HG02642 (cell line): ENCODE data around the gene FBXW8.

Source experiments
- ATAC-seq: cut with Tn5 transposase; IDR thresholded peaks from one replicate; pipeline ENCODE4 v1.9.1; 2021; ENCODE audit warnings: mild to moderate bottlenecking; ENCODE audit not compliant: unreplicated experiment, poor library complexity

The FBXW8 gene

DNA sequence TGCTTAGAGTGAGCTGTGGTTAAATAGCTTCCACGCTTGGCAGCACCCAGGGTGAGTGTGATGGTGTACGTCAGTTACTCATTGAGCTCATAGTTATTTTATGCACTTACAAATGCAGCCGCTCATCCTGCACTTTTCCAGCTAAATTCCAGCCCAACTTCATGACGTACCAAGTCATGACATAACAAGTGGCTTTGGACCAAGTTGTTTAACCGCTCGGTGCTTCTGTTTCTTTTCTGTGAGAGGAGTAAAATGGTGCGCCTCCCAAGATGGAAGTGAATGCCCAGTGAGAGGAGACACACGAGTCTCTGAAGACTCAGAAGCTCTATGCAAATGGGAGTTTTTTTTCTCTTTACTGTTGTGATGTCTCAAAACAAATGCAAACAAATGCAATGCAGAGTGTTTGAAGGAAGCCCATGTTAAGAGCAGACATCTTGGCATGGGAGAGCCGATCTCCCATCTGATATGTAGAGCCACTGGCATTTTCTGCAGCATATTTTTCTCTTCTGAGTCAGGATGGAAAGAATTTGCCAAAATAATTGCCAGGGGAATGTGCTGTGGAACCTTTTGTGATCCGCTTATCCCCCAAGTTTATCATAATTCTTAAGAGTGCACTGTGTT lies 72.2 kb downstream of the FBXW8 start:
- no peak for ATAC-seq

DNA sequence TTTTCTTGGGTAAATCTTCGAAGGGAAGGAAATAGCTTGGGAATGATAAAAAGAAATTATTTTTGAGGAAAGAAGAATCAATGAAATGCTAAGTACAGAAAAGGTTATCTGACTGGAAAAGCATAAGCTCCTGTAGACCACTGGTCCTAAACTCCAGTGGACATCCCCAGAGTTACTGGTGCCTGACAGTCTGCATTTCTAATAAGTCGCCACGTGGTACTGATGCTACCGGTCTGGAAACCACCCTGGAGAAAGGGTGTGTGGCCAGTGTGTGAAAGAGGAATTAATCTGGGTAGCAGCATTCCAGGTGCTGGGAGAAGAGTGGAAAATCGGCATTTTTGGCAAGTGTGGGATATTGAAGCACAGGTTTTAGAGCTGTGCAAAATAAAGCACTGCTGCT lies 73.3 kb downstream of the FBXW8 start:
- ATAC-seq = no peak

DNA sequence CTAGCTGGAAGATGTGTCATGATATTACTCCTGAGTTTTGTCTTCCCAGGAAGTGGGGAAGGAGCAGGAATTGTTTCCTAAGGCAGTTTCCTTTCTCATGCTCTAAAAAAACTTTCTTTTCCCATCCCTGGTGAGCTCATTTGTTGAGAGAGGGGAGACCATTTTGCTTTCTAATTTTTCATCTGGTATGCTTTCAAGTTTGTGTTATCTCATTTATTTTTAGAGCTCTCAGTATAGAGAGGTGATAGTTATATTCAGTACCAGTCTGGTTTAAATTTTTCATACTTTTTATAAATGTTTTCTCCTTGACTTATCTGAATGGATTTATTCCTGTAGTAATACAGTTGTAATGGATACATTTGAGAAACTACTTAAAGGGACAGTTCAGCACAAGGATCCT lies 79.6 kb downstream of the FBXW8 start:
- no peak for ATAC-seq

DNA sequence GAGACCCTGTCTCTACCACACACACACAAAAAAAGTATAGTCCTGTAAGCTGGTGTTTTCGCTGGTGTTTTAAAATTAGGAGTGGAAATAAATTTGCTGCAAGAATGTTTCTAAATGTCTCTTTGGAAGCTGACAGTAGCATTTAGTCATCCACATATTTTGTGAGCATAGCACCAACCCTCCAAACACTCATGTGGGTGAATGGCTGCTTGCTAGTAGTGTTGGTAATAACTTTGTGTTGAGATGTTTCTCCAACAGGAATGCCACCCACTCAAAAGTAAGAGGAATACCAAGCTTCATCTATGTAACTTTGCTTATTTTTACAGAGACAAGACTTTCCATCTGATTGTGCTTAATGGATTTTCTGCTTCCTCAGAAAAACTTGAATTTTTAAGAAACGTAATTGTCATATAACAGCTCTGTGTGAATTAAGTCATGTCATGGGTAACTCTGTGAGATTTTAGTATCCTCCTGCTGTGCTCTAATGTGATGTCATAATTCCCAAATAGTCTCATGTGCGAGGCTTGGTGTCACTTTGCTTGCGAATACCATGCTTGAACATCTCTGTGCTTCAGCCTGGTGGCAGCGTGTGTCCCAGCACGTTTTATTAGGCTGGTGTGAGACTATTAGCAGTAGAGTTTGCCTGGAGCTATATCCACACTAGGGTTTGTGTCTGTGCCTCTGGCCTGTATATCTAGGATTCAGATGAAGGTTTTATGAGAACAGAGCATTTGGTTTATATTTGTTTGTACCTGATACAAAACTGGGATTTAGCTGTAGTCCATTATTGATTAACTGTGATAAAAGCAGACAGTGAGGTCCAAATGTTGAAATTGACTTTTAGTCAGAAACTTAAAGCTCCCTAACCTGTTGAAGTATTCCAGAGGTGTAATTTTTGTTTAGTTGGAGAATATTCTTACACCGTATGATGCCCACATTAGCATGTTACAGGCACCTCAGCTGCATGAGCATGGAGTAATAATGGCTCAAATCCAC lies 80.5 kb downstream of the FBXW8 start:
- ATAC-seq = no peak

DNA sequence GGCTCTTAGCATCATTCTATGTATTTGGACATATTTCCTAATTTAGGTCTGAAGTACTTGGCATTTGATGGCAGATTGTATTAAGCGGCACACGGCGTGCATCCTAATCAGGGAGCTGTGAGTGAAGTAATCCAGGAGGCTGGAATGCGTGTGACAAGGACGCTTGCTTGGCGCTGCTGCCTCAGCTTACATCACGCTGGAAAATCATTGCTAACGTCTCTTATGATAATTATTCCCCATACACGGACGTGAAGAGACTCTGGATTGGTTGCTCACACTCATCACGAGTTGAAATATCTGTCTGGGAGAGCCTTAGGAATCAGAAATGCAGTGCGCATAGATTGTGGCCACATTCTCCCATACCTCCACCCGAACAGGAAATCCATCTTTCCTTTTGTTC lies 85.3 kb downstream of the FBXW8 start:
- ATAC-seq = no peak

DNA sequence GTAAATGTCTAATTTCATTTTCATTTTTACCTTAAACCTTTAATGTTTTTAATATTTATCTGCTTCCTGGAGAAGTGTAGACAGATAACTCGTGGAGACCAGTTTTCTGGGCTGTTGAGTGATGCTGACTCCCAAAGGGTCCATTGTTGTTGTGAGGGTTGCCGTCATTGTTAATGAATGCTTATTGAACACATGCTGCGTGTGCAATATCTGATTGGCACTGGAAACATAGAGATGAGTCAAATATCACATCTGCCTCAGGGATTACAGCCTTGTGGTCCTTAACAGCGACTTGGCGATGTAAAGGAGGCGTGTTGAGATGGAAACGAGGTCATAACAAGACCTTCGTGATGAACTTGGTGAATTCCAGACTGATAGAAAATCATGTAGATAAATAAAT lies 85.9 kb downstream of the FBXW8 start:
- no peak for ATAC-seq

DNA sequence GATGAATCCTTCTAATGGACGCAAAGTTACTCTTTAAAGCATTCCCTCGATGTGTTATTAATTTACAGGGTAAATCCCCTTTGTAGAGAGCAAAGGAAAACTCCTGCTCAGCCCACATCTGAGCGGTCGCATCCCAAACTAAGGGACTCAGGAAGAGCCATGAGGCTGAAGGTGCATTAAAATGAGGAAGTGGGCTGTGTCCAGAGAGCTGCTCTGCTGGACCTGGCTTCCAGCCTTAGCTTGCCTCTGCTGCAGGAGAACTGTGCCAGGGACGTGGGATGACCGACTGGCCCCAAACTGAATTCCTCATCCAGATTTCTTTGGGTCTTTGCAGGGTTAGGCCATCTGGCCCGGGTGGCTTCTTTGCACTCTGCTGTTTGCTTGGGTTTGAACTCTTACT lies 88.3 kb downstream of the FBXW8 start:
- ATAC-seq = no peak

DNA sequence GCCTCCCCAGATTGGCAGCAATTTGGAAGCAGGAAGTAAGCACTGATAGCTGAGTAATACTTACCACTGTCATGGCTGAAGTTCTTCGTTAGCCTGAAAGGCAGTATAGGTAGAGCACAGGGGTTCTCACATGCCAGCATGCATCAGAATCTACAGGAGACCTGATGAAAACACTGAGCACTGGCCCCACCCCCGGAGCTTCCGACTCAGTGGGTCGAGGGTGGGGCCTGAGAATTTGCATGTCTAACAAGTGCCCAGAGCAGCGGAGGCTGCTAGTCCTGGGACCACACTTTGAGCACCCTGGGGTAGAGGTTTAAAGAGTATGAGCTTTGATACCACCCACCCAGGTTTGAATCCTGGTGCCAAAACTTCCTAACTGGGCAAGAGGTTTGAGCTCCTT lies 89.6 kb downstream of the FBXW8 start:
- no peak for ATAC-seq

DNA sequence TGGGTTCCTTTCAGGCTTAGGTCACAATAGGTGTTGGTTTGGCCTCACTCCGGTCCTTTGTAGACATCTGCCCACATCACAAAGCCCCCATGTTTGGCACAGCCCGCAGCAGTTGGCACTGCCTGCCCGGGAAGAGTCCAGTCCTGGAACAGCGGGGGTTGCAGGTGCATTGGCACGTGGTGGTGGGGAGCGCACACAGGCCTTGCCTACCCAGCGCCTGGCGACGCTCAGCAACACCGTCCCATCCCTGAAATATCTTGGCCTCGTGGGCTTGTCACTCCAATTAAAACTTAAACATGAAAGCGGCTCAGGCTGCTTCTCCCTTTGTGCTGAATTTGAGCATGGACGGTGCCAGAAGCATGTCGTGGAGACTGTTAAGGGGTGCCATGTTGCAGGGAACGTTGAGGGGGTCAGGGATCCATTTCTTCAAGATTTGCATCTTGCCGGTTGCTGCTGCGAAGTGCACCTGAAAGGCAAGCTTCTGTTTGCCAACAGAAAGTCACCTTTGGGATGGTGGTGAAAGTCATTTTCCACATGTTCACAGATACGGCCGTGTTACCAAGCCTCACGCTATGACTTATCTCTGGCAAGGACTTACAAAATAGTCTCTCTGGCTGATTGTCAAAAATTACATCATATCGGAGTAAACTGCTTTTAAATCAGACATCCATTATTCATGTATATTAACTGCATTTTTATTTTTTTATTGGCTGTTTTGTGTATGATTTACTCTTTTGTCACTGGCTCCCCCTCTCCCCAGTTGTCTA lies 91.5 kb downstream of the FBXW8 start:
- no peak for ATAC-seq

DNA sequence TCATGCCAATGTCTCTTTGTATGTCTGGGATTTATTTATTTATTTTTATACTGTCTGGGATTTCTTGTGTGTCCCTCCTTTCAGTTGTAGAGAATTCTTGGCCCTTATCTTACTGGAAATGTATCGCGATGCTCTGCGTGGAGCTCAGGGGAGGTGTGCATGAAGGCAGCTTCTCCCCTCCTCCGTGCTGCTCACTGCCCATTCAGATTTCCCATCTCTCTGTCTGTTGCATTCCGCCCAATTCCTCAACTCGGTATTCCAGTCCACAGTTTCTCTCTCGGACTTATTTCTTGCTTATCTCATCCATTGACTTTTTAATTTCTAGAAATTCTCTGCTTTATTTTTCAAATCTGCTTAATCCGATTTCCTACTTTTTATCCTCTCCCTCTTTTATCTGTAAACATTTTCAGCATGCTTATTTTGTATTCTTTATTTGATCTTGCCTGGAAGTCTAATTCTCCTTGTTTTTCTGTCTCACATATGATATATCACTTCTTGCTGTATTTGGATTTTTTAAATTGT lies 93.2 kb downstream of the FBXW8 start:
- ATAC-seq = no peak

DNA sequence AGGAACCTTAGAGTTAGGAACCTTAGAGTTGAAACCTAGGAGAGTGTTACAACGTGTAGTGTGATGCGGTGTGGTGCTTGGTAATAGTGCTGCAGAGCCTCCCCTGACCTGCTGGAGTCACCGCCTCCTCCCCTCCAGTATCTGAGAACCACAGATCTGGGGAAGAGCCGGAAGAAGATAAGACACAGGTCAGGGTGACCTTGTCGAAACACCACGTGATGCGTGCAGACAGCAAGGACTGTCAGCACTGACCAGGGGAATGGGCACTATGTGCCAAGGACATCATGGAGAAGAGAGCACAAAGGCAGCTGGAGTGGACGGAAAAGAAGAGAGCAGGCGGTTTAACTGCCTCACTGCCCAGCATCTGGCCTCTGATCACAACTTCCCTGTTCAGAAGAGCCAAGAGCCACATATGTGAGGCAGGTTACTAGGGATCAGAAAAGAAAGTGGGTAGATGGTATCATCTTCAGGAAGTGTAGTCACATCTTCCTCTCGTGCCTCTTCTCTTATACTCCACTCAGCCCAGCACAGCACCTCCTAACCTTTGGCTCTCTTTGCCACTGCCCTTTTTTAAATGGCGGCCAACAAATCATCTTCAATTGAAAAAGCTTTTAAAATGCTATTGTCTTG lies 94.8 kb downstream of the FBXW8 start:
- ATAC-seq = no peak

DNA sequence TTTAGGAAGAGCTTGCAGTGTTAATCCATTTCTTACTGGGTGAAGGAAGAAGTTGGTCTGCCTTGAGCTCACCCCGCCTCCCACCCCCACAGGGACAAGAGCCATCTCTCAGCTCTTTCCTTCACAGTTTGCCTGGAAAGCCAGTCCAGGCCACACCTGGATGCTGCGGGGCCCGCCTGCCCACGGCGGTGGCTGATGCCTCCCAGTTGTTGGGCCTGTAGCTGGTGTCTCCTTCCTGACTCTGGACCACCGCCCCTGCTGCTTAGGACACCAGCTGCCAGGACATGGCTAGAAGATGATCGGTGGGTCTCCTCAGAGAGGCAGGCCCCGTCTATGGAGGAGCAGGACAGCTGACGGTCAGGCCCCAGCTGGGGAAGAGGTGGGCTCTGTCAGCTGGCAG lies 95.6 kb downstream of the FBXW8 start:
- no peak for ATAC-seq

DNA sequence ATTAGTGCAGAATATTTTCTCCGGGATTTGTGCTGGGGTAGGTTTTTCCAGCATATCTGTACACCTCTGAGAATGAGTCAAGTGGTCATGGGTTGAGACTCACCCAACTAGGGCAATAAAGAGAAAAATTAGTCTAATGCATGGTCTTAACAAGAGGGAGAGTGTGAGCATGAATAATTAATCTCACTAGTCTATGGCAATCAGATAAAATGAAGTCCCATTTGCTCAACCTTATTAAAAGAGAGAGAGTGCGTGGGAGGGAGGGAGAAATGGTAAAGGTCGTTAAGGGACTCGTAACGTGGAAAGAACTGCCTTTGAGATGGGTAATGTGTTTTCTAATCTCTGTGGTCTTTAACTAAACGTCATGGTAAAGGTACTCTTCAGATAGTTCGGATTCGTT lies 96.8 kb downstream of the FBXW8 start:
- no peak for ATAC-seq

DNA sequence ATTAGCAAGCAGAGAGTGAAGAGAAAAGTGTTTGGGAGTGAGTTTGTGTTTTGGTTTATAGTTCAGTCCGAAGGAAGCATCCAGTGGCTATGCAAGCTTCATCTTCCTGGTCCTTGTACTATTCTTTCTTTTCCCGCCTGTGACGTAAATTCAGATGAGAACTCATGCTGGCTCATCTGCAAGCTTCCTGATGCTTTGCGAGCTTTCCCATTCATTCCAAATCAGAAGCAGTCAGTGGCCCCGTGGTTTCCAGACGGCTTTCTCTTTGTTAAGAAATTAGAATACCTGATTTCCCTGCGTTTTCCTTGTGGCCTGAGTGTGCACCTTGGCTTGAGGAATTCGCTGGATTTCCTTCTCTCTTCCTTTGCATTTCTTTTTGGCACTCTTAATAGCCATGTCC lies 99.0 kb downstream of the FBXW8 start:
- ATAC-seq = no peak

DNA sequence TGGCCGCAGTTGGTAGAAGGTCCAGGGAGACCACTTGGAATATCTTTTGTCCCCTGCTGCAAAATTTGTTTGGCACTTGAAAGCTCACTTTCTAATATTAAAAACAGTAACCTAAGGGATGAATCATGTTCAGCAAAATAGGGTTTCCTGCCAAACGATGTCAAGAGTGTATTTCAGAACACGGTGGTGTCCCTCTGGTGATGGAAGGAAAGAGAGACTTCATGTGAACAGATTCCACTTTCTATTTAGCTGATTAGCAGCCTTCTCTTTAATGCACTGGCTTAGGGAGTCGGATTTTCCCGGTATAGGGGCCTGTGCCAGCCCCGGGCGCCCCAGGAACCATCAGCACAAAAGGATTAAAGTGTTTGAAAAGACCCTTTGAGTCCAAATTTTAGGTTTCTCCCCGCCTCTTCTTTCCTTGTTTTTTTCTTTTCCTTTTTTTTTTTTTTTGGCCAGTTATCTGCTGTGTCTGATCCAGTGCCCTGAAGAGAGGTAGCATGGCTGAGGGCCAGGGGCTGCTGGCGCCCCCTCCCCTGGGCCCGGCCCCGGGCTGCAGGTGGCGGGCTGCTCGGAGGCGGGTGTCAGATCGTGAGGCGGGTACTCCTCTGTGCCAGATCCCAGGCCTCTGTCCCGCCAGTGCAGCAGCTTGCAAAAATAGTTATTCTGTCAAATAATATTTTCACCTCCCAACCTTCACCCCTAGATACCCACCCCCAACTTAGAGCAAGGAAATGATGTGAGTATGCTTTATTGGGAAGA lies 100.1 kb downstream of the FBXW8 start:
- ATAC-seq = no peak

DNA sequence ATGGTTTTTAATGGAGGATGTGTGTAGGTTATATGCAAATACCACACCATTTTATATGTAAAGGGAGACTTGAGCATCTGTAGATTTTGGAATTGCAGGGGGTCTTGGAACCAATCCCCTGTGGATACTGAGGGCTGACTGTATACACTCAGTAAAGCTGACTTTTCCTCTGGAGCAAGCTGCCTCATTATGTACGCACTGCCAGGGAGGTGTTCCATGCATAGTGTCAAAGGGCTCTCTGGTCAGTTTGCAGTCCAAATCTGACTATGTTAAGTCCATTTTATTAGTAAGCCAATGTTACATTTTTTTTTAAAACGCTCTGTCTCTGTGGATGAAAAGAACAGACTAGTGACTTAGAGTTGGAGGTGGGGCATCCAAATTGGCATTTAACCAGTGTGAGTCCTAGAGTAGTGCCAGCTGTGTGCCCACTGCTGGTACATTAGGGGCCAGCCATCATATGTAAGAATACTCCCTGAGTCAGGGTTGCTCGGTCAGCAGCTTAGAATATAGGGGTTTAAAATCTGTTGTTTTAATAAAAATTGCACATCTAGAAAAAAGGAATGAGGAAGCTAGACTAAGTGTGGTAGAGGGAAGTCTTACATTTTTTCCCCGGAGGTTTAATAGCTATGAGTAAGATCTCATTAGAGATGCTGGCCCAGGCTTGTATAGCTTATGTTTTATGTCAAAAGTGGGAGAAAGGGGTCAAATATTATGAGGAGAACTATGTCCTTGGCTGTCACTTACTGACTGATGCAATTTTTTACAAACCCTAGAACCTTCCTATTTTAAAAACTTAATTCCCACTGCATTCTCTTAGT lies 101.4 kb downstream of the FBXW8 start:
- ATAC-seq = no peak

DNA sequence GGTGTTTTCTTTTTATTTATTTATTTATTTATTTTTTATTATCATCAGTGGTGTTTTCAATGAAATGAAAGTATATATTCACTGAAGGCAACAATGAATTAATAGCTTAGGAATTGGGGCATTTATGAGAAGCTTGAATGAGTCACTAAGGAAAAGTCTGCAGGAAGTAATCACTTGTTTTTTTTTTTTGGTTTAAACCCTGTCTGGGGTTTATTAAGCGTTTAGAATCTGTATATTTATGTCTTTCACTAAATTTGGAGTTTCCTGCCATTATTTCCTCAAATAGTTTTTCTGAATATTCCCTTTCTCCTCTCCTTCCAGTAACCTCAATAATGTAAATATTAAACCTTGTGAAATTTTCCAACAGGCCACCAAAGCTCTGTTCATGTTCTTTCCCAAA lies 103.0 kb downstream of the FBXW8 start:
- ATAC-seq = no peak

DNA sequence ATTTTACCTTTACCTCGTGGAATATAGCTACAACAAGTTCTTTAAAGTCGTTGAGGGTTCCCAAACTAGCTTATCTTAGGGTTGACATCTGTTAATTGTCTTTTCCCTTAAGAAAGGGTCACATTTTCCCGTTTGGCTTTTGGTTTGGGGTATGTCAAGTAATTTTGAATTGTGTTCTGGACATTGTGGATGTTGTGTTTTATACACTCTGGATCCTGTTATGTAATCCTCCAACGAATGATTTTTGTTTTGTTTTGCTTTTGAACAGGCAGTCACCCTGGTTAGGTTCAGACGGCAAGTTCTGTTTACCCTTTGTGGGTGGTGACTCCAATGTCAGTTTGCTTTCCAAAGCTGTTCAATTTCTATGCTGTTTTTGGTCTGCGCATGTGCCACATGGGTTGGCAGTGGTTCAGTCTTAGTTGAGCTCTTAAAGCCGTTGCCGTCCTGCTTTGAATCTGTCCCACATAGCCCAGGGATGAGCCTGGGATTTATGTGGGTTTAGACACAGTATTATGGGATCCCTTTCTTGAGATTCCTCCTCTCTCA lies 103.7 kb downstream of the FBXW8 start:
- no peak for ATAC-seq

DNA sequence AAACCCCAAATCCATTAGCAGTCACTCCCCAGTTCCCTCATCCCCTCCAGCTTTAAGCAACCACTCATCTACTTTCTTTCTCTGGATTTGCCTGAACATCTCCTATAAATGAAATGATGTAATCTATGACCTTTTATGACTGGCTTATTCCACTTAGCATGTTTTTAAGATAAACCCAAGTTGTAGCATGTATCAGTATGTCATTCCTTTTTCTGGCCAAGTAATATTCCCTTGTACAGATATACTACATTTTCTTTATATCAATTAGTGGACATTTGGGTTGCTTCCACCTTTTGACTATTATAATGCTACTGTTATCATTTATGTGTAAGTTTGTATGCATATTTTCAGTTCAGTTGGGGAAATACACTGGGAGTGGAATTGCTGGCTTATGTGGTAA lies 105.1 kb downstream of the FBXW8 start:
- ATAC-seq = no peak
